Thoracic aorta (tissue), 2 donors: ENCODE results near the gene POU2F1. TPM values are rescaled to one million over a fixed set of nuclear protein-coding genes. Genes with fewer than 3 reads are reported as not detected.

Source experiments
- ATAC-seq: fragments of 150-250 bp; one replicate; pipeline ENCODE4 v1.8.0; 2017; ENCODE audit warnings: low read depth; ENCODE audit not compliant: insufficient number of reproducible peaks, low FRiP score
- DNase-seq: peaks from one replicate; pipeline ENCODE4 v3.0.0-alpha.2; 2020; ENCODE audit warnings: low spot score
- H3K27ac ChIP-seq, 2 donors: fragments of 200-600 bp; sonication (generic); 1 replicate in 1 of 2; 2 replicates in 1 of 2; pipeline ENCODE4 v1.5.1; 2016; ENCODE audit warnings: mild to moderate bottlenecking in 2 of 2, moderate library complexity in 2 of 2
- H3K27me3 ChIP-seq: fragments of 200-600 bp; sonication (generic); replicated peaks from 2 replicates; pipeline ENCODE4 v1.6.0; 2016; ENCODE audit warnings: mild to moderate bottlenecking; ENCODE audit not compliant: insufficient read depth
- H3K36me3 ChIP-seq: fragments of 200-600 bp; sonication (generic); one replicate; pipeline ENCODE4 v1.5.1; 2016
- H3K4me1 ChIP-seq, 2 donors: fragments of 200-600 bp; sonication (generic); 1 replicate in 1 of 2; 2 replicates in 1 of 2; pipeline versions ENCODE4 v1.5.1 to v1.6.0; 2016; ENCODE audit warnings: low read depth in 2 of 2, mild to moderate bottlenecking in 1 of 2; ENCODE audit not compliant: control insufficient read depth in 1 of 2
- H3K4me3 ChIP-seq: fragments of 200-600 bp; sonication (generic); 2 replicates; pipeline ENCODE4 v1.5.1; 2016; ENCODE audit warnings: mild to moderate bottlenecking
- H3K9me3 ChIP-seq: fragments of 200-600 bp; sonication (generic); 2 replicates; pipeline ENCODE4 v1.5.1; 2016
- CTCF ChIP-seq: fragments of 200-600 bp; sonication (generic); IDR thresholded peaks from one replicate; pipeline ENCODE4 v1.5.1; 2019; ENCODE audit warnings: antibody characterized with exemption
- total RNA-seq, 2 donors: library from RNA; depleted of rRNA; stranded (reverse); fragments of >200 nt; gene quantifications; one replicate each; pipeline versions ENCODE4 v1.1.0 to v1.2.3, GENCODE V29; 2016

POU2F1 gene
- total RNA-seq, 2 donors from 2014 or later, result 15.3 to 25.5 TPM

GRCh38 chr1:167433884-167434283 is 213.2 kb downstream of the POU2F1 start:
- ATAC-seq (no peak), DNase-seq (no peak)
- no peak overlapping the region for H3K27ac ChIP-seq
- no peak for TF ChIP-seq CTCF
- H3K27me3 ChIP-seq, result no peaks in the 10 kb centered on the region
- no peaks in the 10 kb centered on the region for H3K36me3 ChIP-seq
- H3K9me3 ChIP-seq, result no peaks in the 10 kb centered on the region
- H3K4me1 ChIP-seq, result peaks cover 0 to under 1% of the 10 kb centered on the region in 2 donors
- H3K4me3 ChIP-seq, result no peak overlapping the region

DNA sequence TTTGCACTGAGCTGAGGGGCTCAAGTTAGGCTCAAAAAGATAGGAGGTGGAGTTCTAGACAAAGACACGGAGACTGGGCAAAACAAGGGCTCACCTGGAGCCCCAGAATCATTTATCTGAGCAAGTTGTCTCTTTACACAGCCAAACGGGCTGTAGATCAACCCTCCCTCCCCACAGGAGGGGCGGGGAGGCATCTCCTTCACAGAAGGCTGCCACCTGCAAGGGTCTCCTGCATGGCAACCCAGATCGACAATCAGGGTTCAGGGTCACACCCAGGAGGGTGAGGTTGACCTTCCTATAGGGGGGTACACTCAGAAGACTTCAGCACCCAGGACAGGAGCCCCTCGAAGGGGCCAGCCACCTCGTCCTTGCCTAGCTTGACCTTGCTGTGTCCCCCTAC is 213.6 kb downstream of the POU2F1 start:
- DNase-seq, result no peak
- Histone ChIP-seq H3K36me3 (no peaks in the 10 kb centered on the region), H3K4me1 (peaks cover 0 to 5% of the 10 kb centered on the region in 2 donors), H3K27me3 (no peaks in the 10 kb centered on the region), H3K27ac (no peak overlapping the region), H3K4me3 (no peak overlapping the region), H3K9me3 (no peaks in the 10 kb centered on the region)
- no peak for ATAC-seq
- no peak for TF ChIP-seq CTCF

DNA sequence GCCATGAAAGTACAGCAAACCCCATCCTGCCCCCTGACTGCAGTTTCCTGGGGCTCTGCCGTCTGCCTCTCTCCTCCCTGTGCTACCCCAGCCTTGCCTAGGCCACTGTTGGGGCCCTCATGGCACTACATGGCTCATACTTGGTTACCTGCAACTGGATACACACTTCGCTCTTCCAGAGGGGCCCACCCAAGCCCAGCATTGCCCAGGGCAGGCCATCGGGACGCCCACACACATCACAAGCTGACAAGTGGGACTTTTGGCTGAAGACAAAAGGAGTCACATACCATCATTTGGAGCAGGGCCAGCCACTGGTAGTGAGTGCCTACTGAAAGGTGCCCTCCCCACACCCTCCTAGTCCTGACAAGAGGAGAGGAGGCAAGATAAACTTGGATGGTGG is 214.8 kb downstream of the POU2F1 start:
- Histone ChIP-seq H3K27ac (no peak overlapping the region), H3K4me1 (peaks cover 0 to 11% of the 10 kb centered on the region in 2 donors), H3K9me3 (no peaks in the 10 kb centered on the region), H3K36me3 (no peaks in the 10 kb centered on the region), H3K4me3 (no peak overlapping the region), H3K27me3 (no peaks in the 10 kb centered on the region)
- ATAC-seq (no peak), DNase-seq (no peak)
- TF ChIP-seq CTCF, result no peak

- ATAC-seq (no peak), DNase-seq (no peak)
- H3K4me3 ChIP-seq, result no peak overlapping the region
- H3K36me3 ChIP-seq, result no peaks in the 10 kb centered on the region
- no peaks in the 10 kb centered on the region for H3K27me3 ChIP-seq
- peaks cover 0 to 11% of the 10 kb centered on the region in 2 donors for H3K4me1 ChIP-seq
- no peak for TF ChIP-seq CTCF
- H3K9me3 ChIP-seq, result no peaks in the 10 kb centered on the region
- H3K27ac ChIP-seq, result no peak overlapping the region
Measured at GRCh38 chr1:167438171-167439138, 217.8 kb downstream of the POU2F1 start.

GRCh38 chr1:167439301-167439988 is 218.8 kb downstream of the POU2F1 start:
- DNase-seq, result no peak
- H3K27me3 ChIP-seq, result no peaks in the 10 kb centered on the region

More at GRCh38 chr1:167439301-167439988, 218.8 kb downstream of the POU2F1 start:
- ATAC-seq, result no peak
- H3K4me1 ChIP-seq, result peaks cover 0 to 11% of the 10 kb centered on the region in 2 donors
- no peak for TF ChIP-seq CTCF
- no peaks in the 10 kb centered on the region for H3K9me3 ChIP-seq
- H3K4me3 ChIP-seq, result peak overlapping the region; percentile 34
- H3K27ac ChIP-seq, result no peak overlapping the region
- H3K36me3 ChIP-seq, result no peaks in the 10 kb centered on the region
